Liver (tissue), 3 donors: Measurements from ENCODE around the gene MALT1.

ENCODE experiments used
- HNF4G ChIP-seq: IDR thresholded peaks from 2 replicates; pipeline ENCODE4 v1.6.1; 2016; ENCODE audit warnings: antibody characterized with exemption
- RAD21 ChIP-seq, 2 donors: IDR thresholded peaks; 2 replicates each; pipeline ENCODE4 v1.6.1; 2016; ENCODE audit warnings: antibody characterized with exemption in 2 of 2, mild to moderate bottlenecking in 2 of 2
- YY1 ChIP-seq: IDR thresholded peaks from 2 replicates; pipeline ENCODE4 v1.6.1; 2016; ENCODE audit warnings: antibody characterized with exemption, mild to moderate bottlenecking
- TF ChIP-seq, protein P1 (sequence below): fragments of 150-350 bp; IDR thresholded peaks from 2 replicates; pipeline ENCODE4 v1.5.1; 2017; ENCODE audit warnings: improper control_type of control experiment, low read depth, low read length; ENCODE audit not compliant: missing input control
- TF ChIP-seq, protein P2 (sequence below): IDR thresholded peaks from 2 replicates; pipeline ENCODE4 v1.6.1; 2016; ENCODE audit warnings: antibody characterized with exemption
- TF ChIP-seq, protein P3 (sequence below): IDR thresholded peaks from 2 replicates; pipeline ENCODE4 v1.6.1; 2016; ENCODE audit warnings: antibody characterized with exemption, mild to moderate bottlenecking
- TF ChIP-seq, protein P4 (sequence below): IDR thresholded peaks from 2 replicates; pipeline ENCODE4 v1.6.1; 2016; ENCODE audit warnings: antibody characterized with exemption
- donor health status: healthy.
- donor health status: healthy.

DNA sequence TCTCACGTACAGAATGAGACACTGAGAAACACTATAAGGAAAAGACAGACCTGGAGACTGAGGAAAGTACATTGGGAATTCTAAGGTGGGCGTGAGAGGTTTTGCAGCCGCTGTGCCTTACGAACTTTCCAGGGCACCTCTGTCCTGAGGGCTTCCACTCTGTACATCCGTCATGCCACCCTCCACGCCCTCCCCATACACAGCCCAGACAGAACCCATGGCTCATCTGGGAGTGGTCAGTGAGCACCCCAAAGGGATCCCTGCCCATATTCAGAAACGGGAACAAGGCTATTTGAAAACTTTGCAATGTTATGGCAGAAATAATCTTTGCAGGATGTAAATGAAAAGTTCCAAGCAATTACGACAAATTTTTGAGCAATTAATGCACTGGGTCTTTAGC is 98.1 kb downstream of the MALT1 start:
- TF ChIP-seq, protein P1, sequence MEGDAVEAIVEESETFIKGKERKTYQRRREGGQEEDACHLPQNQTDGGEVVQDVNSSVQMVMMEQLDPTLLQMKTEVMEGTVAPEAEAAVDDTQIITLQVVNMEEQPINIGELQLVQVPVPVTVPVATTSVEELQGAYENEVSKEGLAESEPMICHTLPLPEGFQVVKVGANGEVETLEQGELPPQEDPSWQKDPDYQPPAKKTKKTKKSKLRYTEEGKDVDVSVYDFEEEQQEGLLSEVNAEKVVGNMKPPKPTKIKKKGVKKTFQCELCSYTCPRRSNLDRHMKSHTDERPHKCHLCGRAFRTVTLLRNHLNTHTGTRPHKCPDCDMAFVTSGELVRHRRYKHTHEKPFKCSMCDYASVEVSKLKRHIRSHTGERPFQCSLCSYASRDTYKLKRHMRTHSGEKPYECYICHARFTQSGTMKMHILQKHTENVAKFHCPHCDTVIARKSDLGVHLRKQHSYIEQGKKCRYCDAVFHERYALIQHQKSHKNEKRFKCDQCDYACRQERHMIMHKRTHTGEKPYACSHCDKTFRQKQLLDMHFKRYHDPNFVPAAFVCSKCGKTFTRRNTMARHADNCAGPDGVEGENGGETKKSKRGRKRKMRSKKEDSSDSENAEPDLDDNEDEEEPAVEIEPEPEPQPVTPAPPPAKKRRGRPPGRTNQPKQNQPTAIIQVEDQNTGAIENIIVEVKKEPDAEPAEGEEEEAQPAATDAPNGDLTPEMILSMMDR, result no peak
- TF ChIP-seq RAD21 (IDR thresholded peaks at IDR 0.05), result no peak
- no peak for TF ChIP-seq HNF4G
- TF ChIP-seq, protein P2, sequence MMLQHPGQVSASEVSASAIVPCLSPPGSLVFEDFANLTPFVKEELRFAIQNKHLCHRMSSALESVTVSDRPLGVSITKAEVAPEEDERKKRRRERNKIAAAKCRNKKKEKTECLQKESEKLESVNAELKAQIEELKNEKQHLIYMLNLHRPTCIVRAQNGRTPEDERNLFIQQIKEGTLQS, result no peak
- TF ChIP-seq YY1, result no peak
- TF ChIP-seq, protein P3, sequence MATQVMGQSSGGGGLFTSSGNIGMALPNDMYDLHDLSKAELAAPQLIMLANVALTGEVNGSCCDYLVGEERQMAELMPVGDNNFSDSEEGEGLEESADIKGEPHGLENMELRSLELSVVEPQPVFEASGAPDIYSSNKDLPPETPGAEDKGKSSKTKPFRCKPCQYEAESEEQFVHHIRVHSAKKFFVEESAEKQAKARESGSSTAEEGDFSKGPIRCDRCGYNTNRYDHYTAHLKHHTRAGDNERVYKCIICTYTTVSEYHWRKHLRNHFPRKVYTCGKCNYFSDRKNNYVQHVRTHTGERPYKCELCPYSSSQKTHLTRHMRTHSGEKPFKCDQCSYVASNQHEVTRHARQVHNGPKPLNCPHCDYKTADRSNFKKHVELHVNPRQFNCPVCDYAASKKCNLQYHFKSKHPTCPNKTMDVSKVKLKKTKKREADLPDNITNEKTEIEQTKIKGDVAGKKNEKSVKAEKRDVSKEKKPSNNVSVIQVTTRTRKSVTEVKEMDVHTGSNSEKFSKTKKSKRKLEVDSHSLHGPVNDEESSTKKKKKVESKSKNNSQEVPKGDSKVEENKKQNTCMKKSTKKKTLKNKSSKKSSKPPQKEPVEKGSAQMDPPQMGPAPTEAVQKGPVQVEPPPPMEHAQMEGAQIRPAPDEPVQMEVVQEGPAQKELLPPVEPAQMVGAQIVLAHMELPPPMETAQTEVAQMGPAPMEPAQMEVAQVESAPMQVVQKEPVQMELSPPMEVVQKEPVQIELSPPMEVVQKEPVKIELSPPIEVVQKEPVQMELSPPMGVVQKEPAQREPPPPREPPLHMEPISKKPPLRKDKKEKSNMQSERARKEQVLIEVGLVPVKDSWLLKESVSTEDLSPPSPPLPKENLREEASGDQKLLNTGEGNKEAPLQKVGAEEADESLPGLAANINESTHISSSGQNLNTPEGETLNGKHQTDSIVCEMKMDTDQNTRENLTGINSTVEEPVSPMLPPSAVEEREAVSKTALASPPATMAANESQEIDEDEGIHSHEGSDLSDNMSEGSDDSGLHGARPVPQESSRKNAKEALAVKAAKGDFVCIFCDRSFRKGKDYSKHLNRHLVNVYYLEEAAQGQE, result no peak
- TF ChIP-seq, protein P4, sequence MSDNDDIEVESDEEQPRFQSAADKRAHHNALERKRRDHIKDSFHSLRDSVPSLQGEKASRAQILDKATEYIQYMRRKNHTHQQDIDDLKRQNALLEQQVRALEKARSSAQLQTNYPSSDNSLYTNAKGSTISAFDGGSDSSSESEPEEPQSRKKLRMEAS, result no peak
